HepG2 (cell line): ENCODE measurements around the gene ZBTB7B. TPM values are rescaled to one million over a fixed set of nuclear protein-coding genes. Genes with fewer than 3 reads are reported as not detected.
A peak's percentile ranks its signal among the peaks of the same experiment; 100 is the strongest.

Experiments
- ATAC-seq: fragments of 200-7000 bp; cut with Tn5 transposase; 3 replicates; pipeline ENCODE4 v1.9.1; 2020; ENCODE audit warnings: mild to moderate bottlenecking, moderate library complexity
- BruUV-seq: library from RNA; stranded (reverse); fragments of 400-500 nt; replicated peaks from 2 replicates; lab custom pipeline; 2021; lab: Mats Ljungman, UMichigan
- CTCF ChIA-PET: fragments of 300-600 bp; formaldehyde crosslinking; extraction: SDS; loops from one replicate; lab custom pipeline; 2021; ENCODE audit warnings: low total read pairs, inconsistent platforms, low intra/inter-chr PET ratio; lab: Yijun Ruan, JAX
- POLR2A ChIA-PET: fragments of 350-600 bp; sonication (Branson Sonifier 250); formaldehyde crosslinking; loops from one replicate; lab custom pipeline; 2020; ENCODE audit warnings: antibody characterized with exemption, inconsistent platforms; lab: Yijun Ruan, JAX
- DNase-seq: peaks from one replicate; pipeline ENCODE4 v3.0.0-alpha.2; 2015; ENCODE audit warnings: low spot score
- FAIRE-seq: peaks from 3 replicates; lab custom pipeline; 2011; peaks lifted over from hg19 to GRCh38; lab: Jason Lieb, UNC
- H2AFZ ChIP-seq: one replicate; pipeline ENCODE4 v1.6.1; 2011; ENCODE audit warnings: low read length, inconsistent platforms
- H3K27ac ChIP-seq: fragments of 300-600 bp; 3 replicates; pipeline ENCODE4 v1.8.0; 2011; ENCODE audit warnings: mixed run types, mild to moderate bottlenecking, mixed read lengths, low read length, inconsistent platforms; ENCODE audit not compliant: insufficient read depth; ENCODE audit errors: extremely low read length
- H3K27me3 ChIP-seq, 2 experiments: fragments of 200-600 bp in 1 of 2; 2 replicates in 1 of 2; 3 replicates in 1 of 2; pipeline versions ENCODE4 v1.6.0 to v1.8.0; 2011; ENCODE audit warnings: low read length in 2 of 2, mild to moderate bottlenecking in 2 of 2, moderate library complexity in 2 of 2, inconsistent platforms in 1 of 2; ENCODE audit not compliant: insufficient read depth in 2 of 2, control insufficient read depth in 1 of 2
- H3K36me3 ChIP-seq, 2 experiments: fragments of 200-600 bp in 1 of 2; replicated peaks in 1 of 2; 2 replicates in 1 of 2; 3 replicates in 1 of 2; pipeline versions ENCODE4 v1.5.1 to v1.8.0; 2011; ENCODE audit warnings: low read length in 2 of 2, inconsistent platforms in 1 of 2; ENCODE audit not compliant: insufficient read depth in 2 of 2, control insufficient read depth in 1 of 2
- H3K4me1 ChIP-seq: 2 replicates; pipeline ENCODE4 v1.5.1; 2012; ENCODE audit warnings: low read length, inconsistent platforms; ENCODE audit not compliant: insufficient read depth
- H3K4me2 ChIP-seq: 2 replicates; pipeline ENCODE4 v1.6.0; 2011; ENCODE audit warnings: low read depth, low read length, inconsistent platforms
- H3K4me3 ChIP-seq, 3 experiments: fragments of 200-600 bp in 1 of 3; sonication (generic), shearing (Covaris generic) in 1 of 3; replicated peaks in 1 of 3; 2 replicates each; pipeline ENCODE4 v1.5.1; 2011 to 2016; ENCODE audit warnings: low read length in 3 of 3, inconsistent platforms in 2 of 3, low read depth in 2 of 3, mild to moderate bottlenecking in 2 of 3, control low read depth in 1 of 3, mixed read lengths in 1 of 3; ENCODE audit not compliant: insufficient read depth in 1 of 3
- H3K79me2 ChIP-seq: one replicate; pipeline ENCODE4 v1.6.1; 2011; ENCODE audit warnings: low read length, inconsistent platforms; ENCODE audit not compliant: insufficient read depth
- H3K9ac ChIP-seq: 2 replicates; pipeline ENCODE4 v1.6.0; 2011; ENCODE audit warnings: mild to moderate bottlenecking, low read depth, low read length, inconsistent platforms; ENCODE audit not compliant: insufficient read depth
- H3K9me3 ChIP-seq: 2 replicates; pipeline ENCODE4 v1.5.1; 2012; ENCODE audit warnings: mild to moderate bottlenecking, low read length
- H4K20me1 ChIP-seq: 2 replicates; pipeline ENCODE4 v1.6.0; 2011; ENCODE audit warnings: inconsistent platforms, mild to moderate bottlenecking, low read length, moderate library complexity; ENCODE audit not compliant: insufficient read depth
- AKAP8 ChIP-seq: sonication (generic); formaldehyde crosslinking; IDR thresholded peaks from 2 replicates; pipeline ENCODE4 v1.5.1; 2020; ENCODE audit warnings: mild to moderate bottlenecking, missing genetic modification reagents
- HMGXB3 ChIP-seq: sonication (generic); formaldehyde crosslinking; IDR thresholded peaks from 2 replicates; pipeline ENCODE4 v1.4.0; 2020; ENCODE audit warnings: missing genetic modification reagents, borderline replicate concordance
- KAT8 ChIP-seq: IDR thresholded peaks from 2 replicates; pipeline ENCODE4 v1.6.1; 2016; ENCODE audit warnings: missing genetic modification reagents, missing compliant biosample characterization
- SNAI1 ChIP-seq: sonication (generic); formaldehyde crosslinking; IDR thresholded peaks from 2 replicates; pipeline ENCODE4 v1.5.0; 2020; ENCODE audit warnings: mild to moderate bottlenecking, missing genetic modification reagents, borderline replicate concordance
- TFDP2 ChIP-seq: sonication (generic); formaldehyde crosslinking; IDR thresholded peaks from 2 replicates; pipeline ENCODE4 v1.4.0; 2020; ENCODE audit warnings: missing genetic modification reagents
- THAP7 ChIP-seq: sonication (generic); formaldehyde crosslinking; IDR thresholded peaks from 2 replicates; pipeline ENCODE4 v1.8.1; 2023; ENCODE audit warnings: mild to moderate bottlenecking, missing genetic modification reagents
- ZMYM3 ChIP-seq: sonication (generic); formaldehyde crosslinking; IDR thresholded peaks from 2 replicates; pipeline ENCODE4 v1.5.1; 2020; ENCODE audit warnings: mild to moderate bottlenecking, missing genetic modification reagents
- ZMYM4 ChIP-seq: sonication (generic); formaldehyde crosslinking; IDR thresholded peaks from 2 replicates; pipeline ENCODE4 v1.8.1; 2023; ENCODE audit warnings: mild to moderate bottlenecking, missing genetic modification reagents
- ZNF101 ChIP-seq: sonication (generic); formaldehyde crosslinking; IDR thresholded peaks from 2 replicates; pipeline ENCODE4 v1.4.0; 2020; ENCODE audit warnings: mild to moderate bottlenecking, low read depth, missing genetic modification reagents, borderline replicate concordance
- ZNF12 ChIP-seq: sonication (generic); formaldehyde crosslinking; IDR thresholded peaks from 2 replicates; pipeline ENCODE4 v1.5.0; 2020; ENCODE audit warnings: missing genetic modification reagents
- ZNF746 ChIP-seq: sonication (generic); formaldehyde crosslinking; IDR thresholded peaks from 2 replicates; pipeline ENCODE4 v1.8.0; 2022; ENCODE audit warnings: mild to moderate bottlenecking, missing genetic modification reagents
- WGBS: methylation state at CpG from one replicate; pipeline ENCODE4 v1.1.6; 2017; ENCODE audit warnings: low lambda C conversion rate; 5-methylcytosine and 5-hydroxymethylcytosine counted together
- in situ Hi-C: cut with HindIII; loops from 2 replicates; pipeline ENCODE4 v1.10.0; 2017; ENCODE audit warnings: low pct_unique_long_range_greater_than_20kb; ENCODE audit not compliant: extremely low pct_ligation_motif_present
- intact Hi-C: fragments of 100-400 bp; cut with micrococcal nuclease; formaldehyde crosslinking; loops from one replicate; pipeline ENCODE4 v1.10.0; 2022; ENCODE audit not compliant: unreplicated experiment
- polyA plus RNA-seq, 8 experiments: library from polyadenylated mRNA; depleted of rRNA in 3 of 8; stranded (reverse) in 7 of 8; unstranded in 1 of 8; fragments of >200 nt; fragmentation: Illumina TruSeq in 4 of 8; extraction: Trizol in 4 of 8; gene quantifications; 2 replicates each; pipeline versions ENCODE4 v1.2.1 to v1.2.3, GENCODE V29; 2011 to 2016; ENCODE audit warnings: low read depth in 4 of 8, missing spikeins in 1 of 8, mixed read lengths in 1 of 8; ENCODE audit not compliant: insufficient read depth in 1 of 8
- total RNA-seq, 5 experiments: library from RNA; depleted of rRNA; stranded (reverse); fragments of >200 nt; fragmentation: Illumina TruSeq; extraction: Trizol; gene quantifications; 2 replicates each; pipeline ENCODE4 v1.2.3, GENCODE V29; 2016; ENCODE audit warnings: low read depth in 1 of 5
- TF ChIP-seq, protein P1 (sequence below): sonication (generic); formaldehyde crosslinking; IDR thresholded peaks from 2 replicates; pipeline ENCODE4 v1.4.0; 2020; ENCODE audit warnings: mild to moderate bottlenecking, missing genetic modification reagents
- TF ChIP-seq, protein P2 (sequence below): sonication (generic); formaldehyde crosslinking; conservative IDR thresholded peaks from 2 replicates; pipeline ENCODE4 v1.4.0; 2020; ENCODE audit warnings: mild to moderate bottlenecking, missing genetic modification reagents, moderate library complexity

The ZBTB7B gene
- total and polyA plus RNA-seq, 2 of the 13 experiments (the other 11 are each of a cell fraction or from before 2014, with no cell fraction given): 15.5 to 17.5 TPM

- no peak for FAIRE-seq
- Histone ChIP-seq H3K9ac (no peak overlapping the region), H3K4me1 (peaks cover 18% of the 10 kb centered on the region), H2AFZ (no peak overlapping the region), H3K27me3 (no peaks in the 10 kb centered on the region; a peak in 1 of 5 replicates), H3K36me3 (no peaks in the 10 kb centered on the region), H3K4me3 (no peak overlapping the region), H4K20me1 (no peaks in the 10 kb centered on the region), H3K27ac (no peak overlapping the region), H3K79me2 (peaks cover 7% of the 10 kb centered on the region), H3K9me3 (no peaks in the 10 kb centered on the region), H3K4me2 (no peak overlapping the region)
- BruUV-seq: no TSS peak
- CTCF ChIA-PET: interaction anchor here (2.8 to 6.8 kb wide), 2 partner anchors 19 to 92 kb away, joined by 11 to 54 read pairs; no protein-coding TSS in a partner anchor
- no peak for DNase-seq
- 88% methylated on average over 16 of the region's 16 CpGs for WGBS
- ATAC-seq: no peak
- in situ Hi-C loops (loop anchor here (5.0 kb wide), 1 partner anchor 36 kb away; the partner anchor contains the start of gene PYGO2), intact Hi-C loops (loop anchor here (5.0 kb wide), 1 partner anchor 64 kb away; the partner anchor contains the start of gene EFNA4)
- POLR2A ChIA-PET: interaction anchor here (3.9 to 6.7 kb wide), 2 partner anchors 25 to 43 kb away, joined by 21 to 86 read pairs; partner anchors contain the start of gene PBXIP1
- TF ChIP-seq, protein P1, sequence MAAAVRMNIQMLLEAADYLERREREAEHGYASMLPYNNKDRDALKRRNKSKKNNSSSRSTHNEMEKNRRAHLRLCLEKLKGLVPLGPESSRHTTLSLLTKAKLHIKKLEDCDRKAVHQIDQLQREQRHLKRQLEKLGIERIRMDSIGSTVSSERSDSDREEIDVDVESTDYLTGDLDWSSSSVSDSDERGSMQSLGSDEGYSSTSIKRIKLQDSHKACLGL: no peak
- TF ChIP-seq TFDP2 (CRISPR knock-in tag): no peak
- TF ChIP-seq, protein P2, sequence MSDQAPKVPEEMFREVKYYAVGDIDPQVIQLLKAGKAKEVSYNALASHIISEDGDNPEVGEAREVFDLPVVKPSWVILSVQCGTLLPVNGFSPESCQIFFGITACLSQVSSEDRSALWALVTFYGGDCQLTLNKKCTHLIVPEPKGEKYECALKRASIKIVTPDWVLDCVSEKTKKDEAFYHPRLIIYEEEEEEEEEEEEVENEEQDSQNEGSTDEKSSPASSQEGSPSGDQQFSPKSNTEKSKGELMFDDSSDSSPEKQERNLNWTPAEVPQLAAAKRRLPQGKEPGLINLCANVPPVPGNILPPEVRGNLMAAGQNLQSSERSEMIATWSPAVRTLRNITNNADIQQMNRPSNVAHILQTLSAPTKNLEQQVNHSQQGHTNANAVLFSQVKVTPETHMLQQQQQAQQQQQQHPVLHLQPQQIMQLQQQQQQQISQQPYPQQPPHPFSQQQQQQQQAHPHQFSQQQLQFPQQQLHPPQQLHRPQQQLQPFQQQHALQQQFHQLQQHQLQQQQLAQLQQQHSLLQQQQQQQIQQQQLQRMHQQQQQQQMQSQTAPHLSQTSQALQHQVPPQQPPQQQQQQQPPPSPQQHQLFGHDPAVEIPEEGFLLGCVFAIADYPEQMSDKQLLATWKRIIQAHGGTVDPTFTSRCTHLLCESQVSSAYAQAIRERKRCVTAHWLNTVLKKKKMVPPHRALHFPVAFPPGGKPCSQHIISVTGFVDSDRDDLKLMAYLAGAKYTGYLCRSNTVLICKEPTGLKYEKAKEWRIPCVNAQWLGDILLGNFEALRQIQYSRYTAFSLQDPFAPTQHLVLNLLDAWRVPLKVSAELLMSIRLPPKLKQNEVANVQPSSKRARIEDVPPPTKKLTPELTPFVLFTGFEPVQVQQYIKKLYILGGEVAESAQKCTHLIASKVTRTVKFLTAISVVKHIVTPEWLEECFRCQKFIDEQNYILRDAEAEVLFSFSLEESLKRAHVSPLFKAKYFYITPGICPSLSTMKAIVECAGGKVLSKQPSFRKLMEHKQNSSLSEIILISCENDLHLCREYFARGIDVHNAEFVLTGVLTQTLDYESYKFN (CRISPR knock-in tag): no peak
- no peak for TF ChIP-seq ZNF101 (CRISPR knock-in tag)
- TF ChIP-seq ZNF746 (CRISPR knock-in tag): no peak
- no peak for TF ChIP-seq SNAI1 (CRISPR knock-in tag)
- no peak for TF ChIP-seq HMGXB3
- no peak for TF ChIP-seq ZNF12 (CRISPR knock-in tag)
- no peak for TF ChIP-seq ZMYM3 (CRISPR knock-in tag)
- TF ChIP-seq ZMYM4 (CRISPR knock-in tag): no peak
- TF ChIP-seq AKAP8 (CRISPR knock-in tag): peak; percentile 2; the same call in 1 of the 2 replicates
- TF ChIP-seq KAT8 (CRISPR knock-in tag): no peak
- TF ChIP-seq THAP7: no peak
Observed at GRCh38 chr1:154998201-154998780, 4.3 kb upstream of the ZBTB7B start.
